Pancreas (tissue), 10 donors: ENCODE results near the gene LCE2B. TPM values are rescaled to one million over a fixed set of nuclear protein-coding genes. Genes with fewer than 3 reads are reported as not detected.

Experiments used
- ATAC-seq, 4 donors: fragments of 200-7000 bp; cut with Tn5 transposase; one replicate each; pipeline versions ENCODE4 v1.8.0 to v1.9.1; 2020; ENCODE audit warnings: mild to moderate bottlenecking in 4 of 4, moderate library complexity in 4 of 4
- DNase-seq, 6 donors: peaks; one replicate each; pipeline ENCODE4 v3.0.0-alpha.2; 2020
- FAIRE-seq: peaks from 2 replicates; lab custom pipeline; 2012; peaks lifted over from hg19 to GRCh38; lab: Jason Lieb, UNC
- H3K27ac ChIP-seq, 4 donors: fragments of 200-600 bp; sonication (generic); 1 replicate in 3 of 4; 2 replicates in 1 of 4; pipeline versions ENCODE4 v1.5.0 to v1.8.0; 2020
- H3K27me3 ChIP-seq, 4 donors: fragments of 200-600 bp; one replicate each; pipeline ENCODE4 v1.8.0; 2021
- H3K36me3 ChIP-seq, 3 donors: fragments of 200-600 bp; sonication (generic) in 1 of 3; one replicate each; pipeline versions ENCODE4 v1.5.0 to v1.8.0; 2020 to 2021
- H3K4me1 ChIP-seq, 3 donors: fragments of 200-600 bp; one replicate each; pipeline ENCODE4 v1.8.0; 2021
- H3K4me3 ChIP-seq, 4 donors: fragments of 200-600 bp; sonication (generic) in 2 of 4; one replicate each; pipeline versions ENCODE4 v1.5.0 to v1.8.0; 2020 to 2021
- H3K9me3 ChIP-seq, 4 donors: fragments of 200-600 bp; one replicate each; pipeline ENCODE4 v1.8.0; 2021
- WGBS, 2 donors: extraction: QIAGEN DNeasy Blood & Tissue Kit; methylation state at CpG; one replicate each; pipeline ENCODE4 v1.1.7; 2013; 5-methylcytosine and 5-hydroxymethylcytosine counted together
- intact Hi-C, 3 donors: fragments of 100-400 bp; cut with DNase I; formaldehyde crosslinking; loops; one replicate each; pipeline versions ENCODE4 v1.11.1 to v1.14.2; 2022
- polyA plus RNA-seq, 2 donors: library from polyadenylated mRNA; stranded (reverse); fragments of 200-250 nt; gene quantifications; one replicate each; pipeline ENCODE4 v1.2.3, GENCODE V29; 2013
- total RNA-seq, 6 donors: library from RNA; stranded (reverse); fragmentation: NEBNext Ultra II Directional in 4 of 6; extraction: Animal tissue kit (Norgen Biotek cat#: 25700) in 4 of 6; gene quantifications; one replicate each; pipeline versions ENCODE4 v1.2.1 to v1.2.4, GENCODE V29; 2021 to 2023
- TF ChIP-seq, protein P1 (sequence below), 4 donors: fragments of 200-600 bp; sonication (generic) in 3 of 4; IDR thresholded peaks; one replicate each; pipeline versions ENCODE4 v1.5.0 to v1.8.0; 2021; ENCODE audit warnings: antibody characterized with exemption in 4 of 4
- donor health status: healthy with polysubstance abuse.
- donor health status: DM: no; HTN: no; CAD: no; lungs with moderate emphysema.
- donor health status: DM: no; HTN: no; CAD: no.
- donor health status: control.
- donor health status: control.
- donor health status: Bipolar disorder and iron deficiency.
- donor health status: DM: yes; HTN: yes; CAD: no.
- donor health status: DM: no; HTN: no; CAD: no.
- donor health status: DM: no; HTN: no; CAD: no.
- donor health status: DM: yes; HTN: yes; CAD: no.

Gene LCE2B
- total and polyA plus RNA-seq, 8 donors = not detected

DNA sequence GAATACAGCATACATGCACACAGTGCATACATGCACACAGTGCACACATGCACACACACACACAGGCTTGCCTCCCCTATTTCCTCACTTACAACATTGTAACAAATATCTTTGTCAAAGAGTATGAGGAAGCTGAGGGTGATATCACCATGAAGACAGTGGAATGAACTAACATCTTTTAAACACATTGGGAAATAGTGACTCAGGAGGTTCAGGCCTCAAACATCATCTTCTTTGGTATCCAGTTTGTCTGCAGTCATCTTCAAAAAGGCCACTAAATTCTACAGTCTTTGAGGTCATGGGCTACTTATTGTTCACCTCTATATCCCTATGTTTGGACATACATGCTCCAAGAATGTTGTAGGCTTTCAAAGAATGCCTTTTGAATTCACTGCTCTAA lies 2.1 kb upstream of the LCE2B start:
- ATAC-seq = no peak
- FAIRE-seq = no peak
- no peaks in the 10 kb centered on the region for H3K4me1 ChIP-seq
- H3K27ac ChIP-seq = no peak overlapping the region
- DNase-seq = no peak
- TF ChIP-seq, protein P1, sequence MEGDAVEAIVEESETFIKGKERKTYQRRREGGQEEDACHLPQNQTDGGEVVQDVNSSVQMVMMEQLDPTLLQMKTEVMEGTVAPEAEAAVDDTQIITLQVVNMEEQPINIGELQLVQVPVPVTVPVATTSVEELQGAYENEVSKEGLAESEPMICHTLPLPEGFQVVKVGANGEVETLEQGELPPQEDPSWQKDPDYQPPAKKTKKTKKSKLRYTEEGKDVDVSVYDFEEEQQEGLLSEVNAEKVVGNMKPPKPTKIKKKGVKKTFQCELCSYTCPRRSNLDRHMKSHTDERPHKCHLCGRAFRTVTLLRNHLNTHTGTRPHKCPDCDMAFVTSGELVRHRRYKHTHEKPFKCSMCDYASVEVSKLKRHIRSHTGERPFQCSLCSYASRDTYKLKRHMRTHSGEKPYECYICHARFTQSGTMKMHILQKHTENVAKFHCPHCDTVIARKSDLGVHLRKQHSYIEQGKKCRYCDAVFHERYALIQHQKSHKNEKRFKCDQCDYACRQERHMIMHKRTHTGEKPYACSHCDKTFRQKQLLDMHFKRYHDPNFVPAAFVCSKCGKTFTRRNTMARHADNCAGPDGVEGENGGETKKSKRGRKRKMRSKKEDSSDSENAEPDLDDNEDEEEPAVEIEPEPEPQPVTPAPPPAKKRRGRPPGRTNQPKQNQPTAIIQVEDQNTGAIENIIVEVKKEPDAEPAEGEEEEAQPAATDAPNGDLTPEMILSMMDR (IDR thresholded peaks at IDR 0.05) = no peak
- no peaks in the 10 kb centered on the region for H3K36me3 ChIP-seq
- no peak overlapping the region for H3K4me3 ChIP-seq
- H3K9me3 ChIP-seq = no peaks in the 10 kb centered on the region
- intact Hi-C loops = no loop called here
- no peaks in the 10 kb centered on the region for H3K27me3 ChIP-seq

DNA sequence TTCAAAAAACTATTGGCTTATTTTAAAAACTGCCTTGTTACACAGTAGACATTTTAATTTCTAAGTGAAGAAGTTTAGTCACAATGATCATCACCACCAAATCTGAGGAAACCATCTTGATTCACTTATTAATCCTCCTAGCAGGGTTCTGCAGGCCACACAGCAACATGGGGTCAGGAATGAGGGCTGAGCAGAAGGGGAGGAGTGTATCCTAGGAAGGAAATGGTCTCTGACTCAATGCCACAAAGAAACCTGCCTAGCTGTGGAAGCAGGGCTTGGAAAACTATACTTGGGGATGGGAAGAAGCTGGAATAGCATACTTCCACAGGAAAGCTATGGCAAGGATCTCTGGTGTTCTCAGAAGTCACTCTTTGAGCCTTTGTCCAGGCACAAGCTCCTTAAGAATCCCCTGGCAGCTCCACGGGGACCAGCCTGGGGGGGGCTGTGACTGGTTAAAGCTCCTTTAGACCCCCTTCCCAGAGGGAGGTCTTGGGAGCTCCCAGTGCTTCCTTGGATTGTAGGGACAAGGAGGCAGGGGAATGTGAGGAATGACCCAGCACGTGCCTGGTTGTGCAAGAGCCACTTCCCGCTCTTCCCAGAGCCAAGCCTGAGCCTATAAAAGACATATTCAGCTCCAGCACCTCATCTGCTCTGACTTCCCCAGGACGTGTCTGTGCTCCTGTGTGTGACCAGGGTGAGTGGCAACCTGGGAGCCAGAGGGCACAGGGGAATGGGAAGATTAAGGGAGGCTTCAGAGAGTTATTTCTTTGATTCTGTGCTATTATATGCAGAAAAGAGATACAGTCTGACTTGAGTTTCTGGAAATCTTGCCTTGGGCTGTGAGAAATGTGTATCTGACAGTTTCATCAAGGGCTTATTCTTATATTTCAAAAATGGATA lies 12.0 kb downstream of the LCE2B start, which contains the start of gene LCE2A:
TSS of gene LCE2A (plus strand) at position 645 of the 900 bp plus-strand sequence. CDS start 557 bp downstream, outside the sequence.
- H3K4me3 ChIP-seq = no peak within 1 kb of the TSS
- no peaks in the 10 kb centered on the region for H3K27me3 ChIP-seq
- ATAC-seq = no peak
- FAIRE-seq = no peak
- 29 to 39% methylated on average over 4 of the region's 4 CpGs for WGBS, 2 donors
- no peaks in the 10 kb centered on the region for H3K4me1 ChIP-seq
- H3K27ac ChIP-seq = no peak within 1 kb of the TSS
- DNase-seq = no peak
- H3K36me3 ChIP-seq = no peaks in the 10 kb centered on the region
- intact Hi-C loops = no loop called here
- H3K9me3 ChIP-seq = no peaks in the 10 kb centered on the region
- TF ChIP-seq, protein P1 (IDR thresholded peaks at IDR 0.05) = no peak

DNA sequence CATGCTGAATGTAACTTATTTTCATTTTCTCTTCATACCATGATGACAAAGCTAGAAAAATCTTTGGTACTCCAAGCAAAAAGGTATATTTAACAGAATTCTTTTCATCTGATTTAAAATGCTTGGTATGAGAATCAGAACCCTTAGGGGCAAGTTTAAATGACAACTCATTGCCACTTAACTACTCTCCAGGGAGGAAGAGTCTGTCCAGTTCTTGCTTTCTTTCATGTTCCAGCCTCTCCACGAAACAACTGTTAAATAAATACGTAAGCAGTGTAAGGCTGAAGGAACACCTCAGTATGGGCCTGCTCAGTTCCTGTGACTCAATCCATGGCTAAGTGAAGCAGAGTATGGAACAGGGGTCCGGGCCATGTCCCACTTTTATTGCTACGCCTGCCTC lies 13.8 kb downstream of the LCE2B start:
- no peak overlapping the region for H3K4me3 ChIP-seq
- 70 to 71% methylated on average over 4 of the region's 4 CpGs for WGBS, 2 donors
- H3K27ac ChIP-seq = no peak overlapping the region
- H3K36me3 ChIP-seq = no peaks in the 10 kb centered on the region
- FAIRE-seq (no peak), ATAC-seq (no peak), DNase-seq (no peak)
- TF ChIP-seq, protein P1 (IDR thresholded peaks at IDR 0.05) = no peak
- H3K9me3 ChIP-seq = no peaks in the 10 kb centered on the region
- H3K27me3 ChIP-seq = no peaks in the 10 kb centered on the region
- intact Hi-C loops = no loop called here
- H3K4me1 ChIP-seq = no peaks in the 10 kb centered on the region

DNA sequence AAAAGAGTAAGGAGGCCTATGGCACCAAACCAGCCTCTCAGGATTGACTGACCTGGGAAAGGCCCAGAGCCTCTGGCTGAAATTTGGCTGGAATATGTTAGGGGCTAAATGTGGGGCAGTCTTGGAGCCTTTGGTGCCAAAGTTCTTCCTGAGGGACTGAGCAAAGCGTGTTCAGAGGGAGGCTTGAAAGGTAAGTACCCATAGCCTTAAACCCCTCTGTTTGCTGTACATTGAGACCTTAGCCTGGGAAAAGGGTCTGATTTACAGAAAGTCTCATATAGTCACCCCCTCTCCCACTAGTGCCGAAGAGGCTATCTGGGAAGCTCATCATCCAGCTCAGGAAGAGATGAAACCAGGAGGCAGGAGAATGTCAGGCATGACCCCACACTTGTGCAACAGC lies 21.9 kb downstream of the LCE2B start, which contains the start of gene LCE4A:
TSS of gene LCE4A (plus strand) at position 301 of the 400 bp plus-strand sequence. CDS start 916 bp downstream, outside the sequence.
- H3K4me3 ChIP-seq = no peak within 1 kb of the TSS
- H3K4me1 ChIP-seq = no peaks in the 10 kb centered on the region
- TF ChIP-seq, protein P1 (IDR thresholded peaks at IDR 0.05) = no peak
- no peaks in the 10 kb centered on the region for H3K36me3 ChIP-seq
- no peak for FAIRE-seq
- 82 to 83% methylated on average over 2 of the region's 2 CpGs for WGBS, 2 donors
- no peak within 1 kb of the TSS for H3K27ac ChIP-seq
- DNase-seq = no peak
- intact Hi-C loops = no loop called here
- H3K27me3 ChIP-seq = no peaks in the 10 kb centered on the region
- no peak for ATAC-seq
- no peaks in the 10 kb centered on the region for H3K9me3 ChIP-seq

DNA sequence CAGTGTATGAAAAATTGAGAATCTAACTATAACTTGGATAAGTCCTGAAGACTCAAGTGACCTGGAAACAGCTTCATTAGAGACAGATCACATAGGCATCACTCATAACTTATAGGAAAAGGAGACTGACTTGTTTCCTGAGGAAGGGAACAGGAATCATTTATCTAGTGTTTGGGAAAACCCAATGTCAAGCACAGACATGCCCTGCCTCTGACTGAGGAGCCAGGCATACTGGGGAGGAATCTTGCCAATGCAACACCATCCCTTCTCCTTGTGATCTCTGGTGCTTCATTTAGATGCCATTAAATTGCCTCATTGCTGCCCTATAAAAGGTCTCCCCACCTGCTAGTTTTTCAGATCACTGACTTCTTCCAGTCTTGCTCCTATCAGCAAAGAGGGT lies 32.3 kb downstream of the LCE2B start:
- Histone ChIP-seq H3K9me3 (no peaks in the 10 kb centered on the region), H3K27ac (no peak overlapping the region), H3K4me1 (no peaks in the 10 kb centered on the region), H3K4me3 (no peak overlapping the region), H3K27me3 (no peaks in the 10 kb centered on the region), H3K36me3 (no peaks in the 10 kb centered on the region)
- intact Hi-C loops = no loop called here
- FAIRE-seq = no peak
- no peak for DNase-seq
- ATAC-seq = no peak
- TF ChIP-seq, protein P1 (IDR thresholded peaks at IDR 0.05) = no peak
